ENCODE data around the gene TBCD.

Gene TBCD

GRCh38 chr17:82912484-82913089 lies 160.7 kb downstream of the TBCD start:
- no peak overlapping the region for H2AFZ ChIP-seq (ENCODE audit: low read length)
- H3K9me2 ChIP-seq (replicated peaks; ENCODE audit: insufficient read depth, low read length): no peaks in the 10 kb centered on the region
- TF ChIP-seq CTCF (IDR thresholded peaks at IDR 0.05; ENCODE audit: low read length): no peak
- no peak for TF ChIP-seq EZH2phosphoT487 (IDR thresholded peaks at IDR 0.05; ENCODE audit: low read length)
- no peak for TF ChIP-seq EZH2 (optimal IDR thresholded peaks at IDR 0.05; ENCODE audit: low read depth, low read length)
- H3F3A ChIP-seq (ENCODE audit: insufficient read depth, low read length): no peaks in the 10 kb centered on the region
- no peak overlapping the region for H3K9ac ChIP-seq (ENCODE audit: low read length)
- no peak overlapping the region for H3K4me2 ChIP-seq (ENCODE audit: low read depth, low read length)
- H3K27me3 ChIP-seq (replicated peaks; ENCODE audit: insufficient read depth, low read length): no peaks in the 10 kb centered on the region
- H3K4me1 ChIP-seq (ENCODE audit: low read length): no peaks in the 10 kb centered on the region
- H3K36me3 ChIP-seq (replicated peaks; ENCODE audit: insufficient read depth, low read length): no peaks in the 10 kb centered on the region
- H3K79me2 ChIP-seq (ENCODE audit: low read length): no peaks in the 10 kb centered on the region
- H3K27ac ChIP-seq (ENCODE audit: low read length): no peak overlapping the region
- no peaks in the 10 kb centered on the region for H4K20me1 ChIP-seq (ENCODE audit: insufficient read depth, low read length)
- H3K4me3 ChIP-seq (ENCODE audit: low read length): no peak overlapping the region
- H3K9me3 ChIP-seq (replicated peaks; ENCODE audit: insufficient read depth, low read length): no peaks in the 10 kb centered on the region
- no peak for DNase-seq

- Histone ChIP-seq H4K20me1 (ENCODE audit: insufficient read depth, low read length) (no peaks in the 10 kb centered on the region), H3K27me3 (replicated peaks; ENCODE audit: insufficient read depth, low read length) (no peaks in the 10 kb centered on the region), H3K36me3 (replicated peaks; ENCODE audit: insufficient read depth, low read length) (no peaks in the 10 kb centered on the region), H3K4me3 (ENCODE audit: low read length) (no peak overlapping the region), H3K79me2 (ENCODE audit: low read length) (no peaks in the 10 kb centered on the region), H3K9ac (ENCODE audit: low read length) (no peak overlapping the region), H3K4me1 (ENCODE audit: low read length) (no peaks in the 10 kb centered on the region), H2AFZ (ENCODE audit: low read length) (no peak overlapping the region), H3F3A (ENCODE audit: insufficient read depth, low read length) (no peaks in the 10 kb centered on the region), H3K9me2 (replicated peaks; ENCODE audit: insufficient read depth, low read length) (no peaks in the 10 kb centered on the region), H3K27ac (ENCODE audit: low read length) (no peak overlapping the region), H3K9me3 (replicated peaks; ENCODE audit: insufficient read depth, low read length) (no peaks in the 10 kb centered on the region), H3K4me2 (ENCODE audit: low read depth, low read length) (no peak overlapping the region)
- TF ChIP-seq EZH2 (optimal IDR thresholded peaks at IDR 0.05; ENCODE audit: low read depth, low read length) (no peak), CTCF (IDR thresholded peaks at IDR 0.05; ENCODE audit: low read length) (no peak), EZH2phosphoT487 (IDR thresholded peaks at IDR 0.05; ENCODE audit: low read length) (no peak)
- no peak for DNase-seq
These were observed 161.6 kb downstream of the TBCD start for GRCh38 chr17:82913304-82914043.

GRCh38 chr17:82914375-82914774 lies 162.5 kb downstream of the TBCD start:
- no peak for DNase-seq
- Histone ChIP-seq H3K4me3 (ENCODE audit: low read length) (no peak overlapping the region), H3K9me2 (replicated peaks; ENCODE audit: insufficient read depth, low read length) (no peaks in the 10 kb centered on the region), H3F3A (ENCODE audit: insufficient read depth, low read length) (no peaks in the 10 kb centered on the region), H3K27me3 (replicated peaks; ENCODE audit: insufficient read depth, low read length) (no peaks in the 10 kb centered on the region), H3K79me2 (ENCODE audit: low read length) (no peaks in the 10 kb centered on the region), H3K9me3 (replicated peaks; ENCODE audit: insufficient read depth, low read length) (no peaks in the 10 kb centered on the region), H3K9ac (ENCODE audit: low read length) (no peak overlapping the region), H3K36me3 (replicated peaks; ENCODE audit: insufficient read depth, low read length) (no peaks in the 10 kb centered on the region), H3K4me2 (ENCODE audit: low read depth, low read length) (no peak overlapping the region), H4K20me1 (ENCODE audit: insufficient read depth, low read length) (no peaks in the 10 kb centered on the region), H3K4me1 (ENCODE audit: low read length) (no peaks in the 10 kb centered on the region), H3K27ac (ENCODE audit: low read length) (no peak overlapping the region), H2AFZ (ENCODE audit: low read length) (no peak overlapping the region)
- TF ChIP-seq EZH2 (optimal IDR thresholded peaks at IDR 0.05; ENCODE audit: low read depth, low read length): no peak
- TF ChIP-seq CTCF (IDR thresholded peaks at IDR 0.05; ENCODE audit: low read length): no peak
- TF ChIP-seq EZH2phosphoT487 (IDR thresholded peaks at IDR 0.05; ENCODE audit: low read length): no peak
